Daoy (cell line): ENCODE results near the gene CACNG4. TPM values are rescaled to one million over a fixed set of nuclear protein-coding genes. Genes with fewer than 3 reads are reported as not detected.
"Not testable (repeated sequence)": the region's sequence is repeated elsewhere in the genome, so short reads cannot be mapped to it uniquely, and the experiment has no call there.

Experiments
- DNase-seq: peaks from one replicate; pipeline ENCODE4 v3.0.0-alpha.2; 2015; ENCODE audit warnings: low read depth
- total RNA-seq: library from RNA; depleted of rRNA; stranded (reverse); fragments of >200 nt; shearing (Covaris generic); gene quantifications from 2 replicates; pipeline ENCODE4 v1.2.3, GENCODE V29; 2014

CACNG4 gene
- total RNA-seq, 1 experiment from 2014 or later = 0.63 TPM

- DNase-seq = peak; percentile 55
These were observed 658 bp downstream of the CACNG4 start for GRCh38 chr17:66964930-66965800.

GRCh38 chr17:66965801-66966262 lies 1.3 kb downstream of the CACNG4 start:
- DNase-seq = no peak

GRCh38 chr17:66966298-66966697 lies 1.8 kb downstream of the CACNG4 start:
- no peak for DNase-seq

GRCh38 chr17:66966704-66967418 lies 2.4 kb downstream of the CACNG4 start:
- no peak for DNase-seq

GRCh38 chr17:66967837-66968543 lies 3.5 kb downstream of the CACNG4 start:
- no peak for DNase-seq

- no peak for DNase-seq
These were observed 4.4 kb downstream of the CACNG4 start for GRCh38 chr17:66968916-66969315.

- DNase-seq = no peak
These were observed 5.6 kb downstream of the CACNG4 start for GRCh38 chr17:66970140-66970539.

- DNase-seq = no peak
These were observed 6.3 kb downstream of the CACNG4 start for GRCh38 chr17:66970797-66971196.

GRCh38 chr17:66971264-66971663 lies 6.8 kb downstream of the CACNG4 start:
- DNase-seq = no peak

GRCh38 chr17:66971730-66972441 lies 7.4 kb downstream of the CACNG4 start:
- no peak for DNase-seq

- not testable (repeated sequence) for DNase-seq
These were observed 7.9 kb downstream of the CACNG4 start for GRCh38 chr17:66972442-66972830.

- no peak for DNase-seq
These were observed 10.7 kb downstream of the CACNG4 start for GRCh38 chr17:66975188-66975587.

GRCh38 chr17:66975614-66976378 lies 11.3 kb downstream of the CACNG4 start:
- peak; percentile 53 for DNase-seq

- DNase-seq = no peak
These were observed 11.8 kb downstream of the CACNG4 start for GRCh38 chr17:66976379-66976663.

GRCh38 chr17:66976781-66977201 lies 12.3 kb downstream of the CACNG4 start:
- DNase-seq = no peak

- no peak for DNase-seq
These were observed 14.1 kb downstream of the CACNG4 start for GRCh38 chr17:66978514-66979061.

- no peak for DNase-seq
These were observed 16.4 kb downstream of the CACNG4 start for GRCh38 chr17:66980896-66981295.

- DNase-seq = peak; percentile 48
These were observed 17.5 kb downstream of the CACNG4 start for GRCh38 chr17:66981983-66982508.

GRCh38 chr17:66983414-66984021 lies 19.0 kb downstream of the CACNG4 start:
- peak; percentile 47 for DNase-seq

GRCh38 chr17:66984730-66985129 lies 20.2 kb downstream of the CACNG4 start:
- no peak for DNase-seq
